ENCODE measurements around the gene ATP6V0E1.
"Not testable (repeated sequence)": the region's sequence is repeated elsewhere in the genome, so short reads cannot be mapped to it uniquely, and the experiment has no call there.

Gene ATP6V0E1

DNA sequence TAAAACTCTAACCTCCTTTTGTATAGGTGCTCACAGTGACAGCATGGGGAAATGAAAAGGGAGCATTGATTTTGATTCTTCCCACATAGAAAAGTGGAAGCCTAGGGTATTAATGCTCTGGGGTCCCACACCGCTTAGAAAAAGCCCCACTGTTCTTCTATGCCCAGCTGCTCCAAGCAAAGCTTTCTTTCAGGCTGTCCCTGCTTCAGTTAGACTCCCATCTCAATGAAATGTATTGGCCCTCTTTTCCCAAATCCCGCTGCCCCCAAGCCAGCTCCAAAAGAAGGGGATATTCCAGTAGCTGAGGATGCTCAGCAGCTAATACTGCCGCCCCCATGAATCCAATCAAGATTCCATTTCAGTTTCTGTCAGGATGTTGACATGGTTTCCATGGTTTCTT is 55.6 kb downstream of the ATP6V0E1 start:
- no peak for DNase-seq

DNA sequence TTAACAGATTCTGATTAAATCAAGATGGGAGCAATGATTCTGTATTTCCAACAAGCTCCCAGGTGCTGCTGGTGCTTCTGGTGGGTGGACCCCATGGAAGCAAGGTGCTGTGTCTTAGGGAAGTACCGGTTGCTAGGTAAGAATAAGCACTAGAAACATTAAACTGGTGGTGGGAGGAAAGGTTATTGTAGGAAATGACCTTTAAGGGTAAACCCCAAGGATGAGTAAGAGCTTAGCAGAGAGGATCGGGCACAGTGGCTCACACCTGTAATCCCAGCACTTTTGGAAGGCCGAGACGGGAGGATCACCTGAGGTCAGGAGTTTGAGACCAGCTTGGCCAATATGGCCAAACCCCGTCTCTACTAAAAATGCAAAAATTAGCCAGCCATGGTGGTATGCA is 56.4 kb downstream of the ATP6V0E1 start:
- DNase-seq, result no peak

DNA sequence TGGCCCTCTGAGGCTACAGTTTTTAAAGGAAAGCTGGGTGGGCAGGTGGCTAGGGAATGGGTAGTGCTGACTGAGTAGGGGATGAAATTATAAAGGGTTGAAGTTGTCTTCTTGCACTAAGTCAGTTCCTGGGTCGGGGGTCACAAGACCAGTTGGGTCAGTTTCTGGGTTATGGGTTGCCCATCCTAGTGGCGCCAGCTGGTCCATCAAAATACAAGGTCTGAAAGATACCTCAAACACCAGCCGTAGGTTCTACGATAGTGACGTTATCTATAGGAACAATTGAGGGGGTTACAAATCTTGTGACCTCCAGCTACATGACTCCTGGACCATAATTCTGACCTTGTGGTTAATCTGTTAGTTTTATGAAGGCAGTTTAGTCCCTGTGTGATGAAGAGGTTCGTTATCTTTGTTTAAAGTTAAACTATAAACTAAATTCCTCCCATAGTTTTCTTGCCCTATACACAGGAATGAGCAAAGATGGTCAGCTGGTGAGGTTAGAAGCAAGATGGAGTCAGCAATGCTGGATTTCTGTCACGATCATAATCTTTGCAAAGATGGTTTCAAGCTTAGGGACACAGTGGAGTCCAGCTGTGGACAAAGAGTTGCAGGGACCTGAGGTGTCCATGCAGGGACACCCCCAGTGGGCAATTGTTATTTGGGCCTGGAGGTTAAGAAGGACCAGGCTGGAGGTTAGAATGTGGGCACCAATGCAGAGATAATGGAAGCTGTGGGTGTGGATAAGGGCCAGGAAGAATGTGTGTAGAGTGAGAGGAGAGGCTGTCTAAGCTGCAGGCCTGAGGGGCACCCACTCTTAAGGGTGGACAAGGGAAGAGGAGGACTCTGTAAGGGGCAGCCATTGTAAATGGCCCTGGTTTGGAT is 58.6 kb downstream of the ATP6V0E1 start:
- DNase-seq, result no peak

DNA sequence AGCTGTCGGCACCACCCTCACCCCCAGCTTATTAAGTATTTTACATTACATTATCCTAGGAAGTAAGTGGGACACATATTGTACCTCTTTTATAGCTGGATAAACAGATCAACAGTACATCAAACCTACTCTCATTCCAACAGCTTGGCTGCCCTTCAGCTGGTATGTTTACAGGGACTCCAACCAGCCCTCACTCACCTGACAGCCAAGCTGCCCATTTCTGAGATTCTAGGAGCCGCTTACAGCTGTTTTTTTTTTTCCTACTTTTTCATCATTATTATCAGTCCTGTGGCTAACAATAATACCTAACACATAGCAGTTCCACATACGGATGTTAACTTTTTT is 59.2 kb downstream of the ATP6V0E1 start:
- no peak for DNase-seq

DNA sequence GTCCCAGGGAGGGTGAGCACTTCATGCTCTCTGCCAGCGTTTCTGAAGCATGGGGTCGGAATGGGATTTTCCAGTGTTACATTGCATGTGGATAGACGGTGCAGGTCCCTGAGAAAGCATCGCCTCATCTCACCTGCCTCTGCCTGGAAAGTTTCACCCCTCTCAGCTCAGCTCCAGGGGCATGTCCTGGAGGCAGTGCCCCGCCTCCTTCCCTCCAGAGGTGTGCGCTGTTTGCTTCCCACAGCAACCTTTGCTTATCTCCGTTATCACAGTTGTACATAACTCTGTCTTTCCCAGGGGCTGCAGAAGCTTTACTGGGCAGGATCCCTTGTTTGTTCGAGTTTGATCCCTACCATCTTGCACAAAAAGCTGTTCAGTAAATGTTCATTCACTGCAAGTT is 61.9 kb downstream of the ATP6V0E1 start:
- DNase-seq, result no peak

DNA sequence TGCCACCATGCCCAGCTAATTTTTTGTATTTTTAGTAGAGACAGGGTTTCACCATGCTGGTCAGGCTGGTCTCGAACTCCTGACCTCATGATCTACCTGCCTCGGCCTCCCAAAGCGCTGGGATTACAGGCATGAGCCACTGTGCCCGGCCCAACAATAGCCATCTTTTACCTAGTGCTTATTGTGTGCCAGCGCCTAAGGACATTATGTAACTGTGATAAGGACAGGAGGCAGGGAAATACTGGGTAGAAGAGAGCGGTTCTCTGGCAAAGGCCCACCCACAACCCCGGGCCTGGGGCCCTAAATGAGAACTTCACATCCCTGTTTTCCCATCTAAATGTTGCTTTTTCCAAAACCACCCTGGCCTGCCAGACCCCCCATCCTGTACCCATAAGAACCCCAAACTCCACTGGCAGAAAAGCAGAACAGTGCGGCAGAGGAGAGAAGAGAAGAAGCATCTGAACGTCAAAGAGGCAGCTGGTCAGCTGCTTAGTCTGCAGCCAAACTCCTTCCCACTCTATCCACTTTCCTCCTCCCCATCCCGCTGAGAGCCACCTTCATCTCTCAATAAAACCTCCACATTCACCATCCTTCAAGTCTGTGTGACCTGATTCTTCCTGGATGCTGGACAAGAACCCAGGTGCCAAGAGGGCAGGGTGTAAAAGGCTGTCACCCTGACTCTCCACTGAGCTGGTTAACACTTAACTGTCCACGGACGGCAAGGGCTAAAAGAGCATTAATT is 63.7 kb downstream of the ATP6V0E1 start:
- not testable (repeated sequence) for DNase-seq

DNA sequence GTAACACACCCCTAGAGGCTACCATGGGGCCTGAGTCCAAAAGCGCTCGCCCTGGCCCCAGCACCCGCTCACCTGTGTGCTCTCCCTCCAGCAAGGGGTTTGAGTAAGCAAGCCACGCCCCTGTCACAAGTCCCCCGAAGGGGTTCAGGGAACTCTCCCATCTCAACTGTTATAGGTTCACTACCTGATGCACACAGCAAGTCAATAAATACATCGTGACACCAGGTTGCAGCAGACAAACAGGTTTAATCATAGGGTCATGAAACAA is 64.2 kb downstream of the ATP6V0E1 start:
- no peak for DNase-seq

DNA sequence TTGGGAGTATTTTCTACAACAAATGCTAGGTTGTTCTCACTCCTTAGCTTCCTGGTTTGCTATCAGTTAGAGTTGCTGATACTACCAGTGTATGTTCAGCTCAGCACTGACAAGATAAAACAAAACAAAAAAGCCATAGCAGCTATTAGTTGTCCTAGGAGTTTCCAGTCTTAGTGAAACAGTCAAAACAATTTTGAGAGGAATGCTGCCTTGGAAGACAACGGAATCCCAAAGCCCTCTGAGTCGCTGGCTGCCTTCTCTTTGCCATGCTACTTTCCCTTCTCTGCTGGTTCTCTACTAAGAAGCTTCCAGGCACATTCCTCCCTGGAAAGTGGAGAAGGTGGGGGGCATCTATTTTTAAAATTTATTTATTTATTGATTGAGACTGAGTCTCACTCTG is 67.2 kb downstream of the ATP6V0E1 start:
- peak; percentile 42 for DNase-seq

DNA sequence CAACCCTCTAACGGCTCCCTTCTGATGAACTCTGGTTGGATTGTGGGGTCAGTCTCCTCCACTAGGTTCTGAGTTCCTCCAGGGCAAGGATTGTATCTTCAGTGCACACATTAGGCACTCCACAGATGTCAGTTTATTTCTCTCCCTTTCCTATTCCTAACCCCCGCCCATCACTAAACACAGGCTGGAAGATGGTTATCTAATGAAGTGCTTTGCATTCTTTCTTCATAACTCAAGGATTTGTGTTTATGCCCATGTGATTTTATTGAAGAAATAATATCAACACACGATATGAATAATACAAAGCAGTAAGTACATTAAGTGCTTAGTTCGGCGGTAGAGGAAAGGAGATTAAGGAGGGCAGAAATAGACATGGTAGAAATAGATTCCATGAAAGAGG is 68.2 kb downstream of the ATP6V0E1 start:
- DNase-seq, result peak; percentile 44

DNA sequence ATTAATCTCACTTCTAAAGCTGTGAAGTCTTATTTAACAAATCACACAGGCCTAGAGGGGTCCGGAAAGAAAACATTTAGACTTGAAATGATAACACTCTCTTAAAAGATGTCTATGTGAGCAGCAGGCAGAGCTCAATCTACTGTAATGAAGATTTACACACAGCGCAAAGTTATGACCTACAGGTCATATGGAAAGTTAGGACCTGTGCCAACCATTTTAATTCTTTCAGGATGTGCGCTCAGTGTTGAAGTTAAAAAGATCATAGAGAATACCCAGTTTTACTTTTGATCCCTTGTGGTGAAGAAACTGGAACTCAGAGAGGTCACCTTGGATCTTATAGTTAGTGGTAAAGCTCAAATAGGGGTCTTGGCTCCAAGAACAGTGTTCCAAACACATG is 69.5 kb downstream of the ATP6V0E1 start:
- no peak for DNase-seq

DNA sequence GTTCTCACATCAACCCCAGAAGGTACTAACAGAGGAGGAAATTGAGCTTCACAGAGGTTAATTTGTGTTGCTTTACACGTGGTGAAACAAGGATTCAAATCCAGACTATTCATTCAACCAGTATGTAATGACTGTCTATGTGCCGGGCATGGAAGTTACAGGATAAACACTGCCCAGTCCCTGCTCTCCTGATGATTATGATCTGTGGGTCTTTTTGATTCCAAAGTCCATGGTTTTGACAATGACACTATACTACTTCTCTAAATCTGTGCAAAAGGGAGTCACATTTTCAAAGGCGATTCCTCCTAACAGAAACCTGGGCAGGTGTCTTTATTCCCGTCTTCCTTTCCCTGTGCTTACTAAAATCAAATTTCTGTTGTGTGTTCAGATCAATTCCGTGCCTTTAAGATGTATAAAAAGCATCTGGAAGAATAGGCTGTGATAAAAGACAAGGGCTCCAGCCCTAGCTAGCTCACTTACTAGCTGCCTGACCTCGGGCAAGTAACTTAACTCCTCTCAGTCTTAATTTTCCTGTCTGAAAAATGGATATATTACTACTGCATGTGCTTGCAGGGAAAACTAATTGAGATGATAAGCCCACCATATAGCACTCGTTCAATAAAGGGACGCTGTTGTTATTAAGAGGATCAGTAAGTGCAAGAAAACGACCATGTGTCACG is 71.6 kb downstream of the ATP6V0E1 start:
- no peak for DNase-seq

DNA sequence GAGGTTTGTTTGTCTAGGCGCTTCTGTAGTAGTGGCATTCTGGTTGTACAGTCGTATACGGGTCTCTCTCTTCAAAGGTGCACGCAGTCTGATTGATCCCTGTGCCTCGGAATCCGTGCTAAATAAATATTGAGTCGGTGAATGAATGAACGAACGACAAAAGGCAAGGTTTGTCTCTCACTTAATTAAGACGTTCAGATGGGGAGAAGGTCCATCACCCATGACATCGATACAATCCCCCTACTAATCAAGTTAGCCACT is 72.1 kb downstream of the ATP6V0E1 start:
- no peak for DNase-seq

DNA sequence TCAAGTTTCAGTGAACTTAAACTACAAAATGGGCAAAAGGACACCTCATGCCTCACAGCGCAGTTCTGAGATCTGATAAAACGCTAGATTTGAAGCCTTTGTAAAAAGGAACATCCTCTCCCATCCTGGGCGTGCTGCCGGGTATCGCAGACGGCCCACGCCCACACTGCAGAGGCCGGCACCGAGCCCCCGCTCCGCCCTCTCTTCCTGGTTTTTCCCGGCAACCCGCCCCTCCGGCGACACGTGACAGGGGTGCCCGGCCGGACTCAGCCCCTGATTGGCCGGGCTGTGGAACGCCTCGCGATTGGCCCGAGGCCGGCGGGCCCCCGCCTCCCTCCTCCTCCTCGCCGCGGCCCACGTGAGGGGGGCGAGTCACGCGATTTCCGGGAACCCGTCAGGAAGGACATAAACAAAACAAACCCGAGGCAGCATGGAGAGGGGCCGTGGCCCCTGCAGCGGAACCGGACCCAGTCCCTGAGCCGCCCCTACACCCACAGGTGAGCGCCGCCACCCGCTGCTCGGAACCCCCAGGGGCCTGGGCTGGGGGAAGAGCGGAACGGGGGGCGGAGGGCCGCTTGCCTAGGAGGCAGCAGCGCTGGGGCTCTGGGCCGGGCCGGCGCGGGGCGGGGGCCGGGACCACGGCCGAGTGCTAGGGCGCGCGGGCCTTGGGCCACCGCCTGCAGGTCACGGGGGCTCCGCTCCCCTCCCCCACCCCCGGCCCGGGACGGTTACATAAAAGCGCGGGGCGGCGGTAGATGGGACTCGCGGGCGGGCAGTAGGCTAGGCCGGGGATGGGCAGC is 72.6 kb downstream of the ATP6V0E1 start, which contains the start of gene CREBRF:
CREBRF (plus strand) TSS at position 370 of the 800 bp plus-strand sequence. CDS start 24,424 bp downstream, outside the sequence.
- peak; percentile 97 for DNase-seq

DNA sequence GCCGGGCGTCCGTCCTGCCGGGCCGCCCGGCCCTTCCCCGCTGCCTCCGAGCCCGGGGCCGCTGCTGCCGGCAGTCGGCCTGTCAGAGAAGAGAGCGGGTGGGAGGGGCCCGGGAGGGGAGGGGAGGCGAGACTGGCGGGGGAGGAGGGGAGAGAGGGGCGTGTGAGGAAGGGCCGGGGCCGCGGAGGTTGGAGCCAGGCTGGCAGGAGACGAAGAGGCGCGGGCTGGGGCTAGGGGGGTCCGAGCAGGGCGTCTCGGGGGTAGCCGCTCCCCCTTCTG is 73.2 kb downstream of the ATP6V0E1 start:
- no peak for DNase-seq

DNA sequence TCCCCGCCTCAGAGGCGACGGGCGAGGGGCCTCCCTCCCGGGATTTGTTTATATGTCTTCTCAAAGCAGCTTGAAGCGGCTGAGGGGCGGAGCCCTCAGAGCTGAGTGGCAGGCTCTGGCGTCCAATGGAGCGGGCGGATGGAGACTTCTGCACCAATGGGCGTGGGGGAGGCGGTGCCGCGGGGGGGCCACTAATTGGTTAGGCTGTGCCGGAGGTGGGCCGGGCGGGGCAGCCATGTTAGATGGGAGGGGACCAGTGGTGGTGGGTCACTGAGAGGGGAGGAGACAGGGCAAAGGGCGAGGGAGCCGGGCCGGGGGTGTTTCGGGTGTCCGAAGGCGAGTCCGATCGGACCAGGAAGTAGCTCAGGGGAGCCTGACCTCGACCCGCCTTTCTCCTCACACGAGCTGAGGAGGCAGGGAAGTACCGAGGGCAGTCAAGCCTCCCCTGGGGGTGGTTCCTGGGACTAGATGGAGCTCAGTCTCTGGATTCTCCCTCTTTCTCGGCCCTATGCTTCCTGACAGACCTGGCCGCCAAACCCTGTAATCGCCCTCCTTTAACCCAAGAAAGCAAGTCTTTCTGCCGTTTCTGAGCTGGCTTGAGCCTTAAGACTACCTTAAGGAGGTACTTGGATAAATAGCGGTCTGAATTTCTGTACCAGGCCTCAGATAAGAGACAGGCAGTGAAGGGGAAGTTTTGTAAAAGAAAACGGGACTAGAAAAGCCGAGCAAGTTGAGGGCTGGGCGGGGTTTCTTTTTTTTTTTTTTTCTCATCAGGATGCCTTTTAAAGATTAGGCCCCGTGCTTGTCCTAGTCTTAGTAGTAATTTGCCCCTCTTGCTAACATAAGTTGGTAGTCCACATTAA is 73.7 kb downstream of the ATP6V0E1 start:
- peak; percentile 99 for DNase-seq

DNA sequence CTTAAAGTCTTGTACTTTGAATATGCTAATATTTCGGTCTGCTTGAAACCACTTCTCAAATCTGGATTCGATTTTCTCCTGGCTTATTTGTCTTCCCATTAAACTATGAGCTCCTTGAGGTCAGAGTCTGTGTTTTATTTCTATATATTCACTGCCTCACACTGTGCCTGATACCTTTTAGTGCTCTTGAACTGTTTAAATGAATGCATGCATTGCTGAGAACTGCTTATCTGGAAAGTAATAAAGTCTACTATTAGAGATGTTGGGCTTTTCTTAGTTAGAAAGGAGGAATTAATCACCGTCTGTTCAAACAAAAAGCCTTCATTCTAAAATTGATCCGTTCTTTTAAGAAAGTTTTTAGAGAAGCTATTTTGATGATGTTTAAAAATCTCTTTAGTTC is 78.6 kb downstream of the ATP6V0E1 start:
- no peak for DNase-seq

DNA sequence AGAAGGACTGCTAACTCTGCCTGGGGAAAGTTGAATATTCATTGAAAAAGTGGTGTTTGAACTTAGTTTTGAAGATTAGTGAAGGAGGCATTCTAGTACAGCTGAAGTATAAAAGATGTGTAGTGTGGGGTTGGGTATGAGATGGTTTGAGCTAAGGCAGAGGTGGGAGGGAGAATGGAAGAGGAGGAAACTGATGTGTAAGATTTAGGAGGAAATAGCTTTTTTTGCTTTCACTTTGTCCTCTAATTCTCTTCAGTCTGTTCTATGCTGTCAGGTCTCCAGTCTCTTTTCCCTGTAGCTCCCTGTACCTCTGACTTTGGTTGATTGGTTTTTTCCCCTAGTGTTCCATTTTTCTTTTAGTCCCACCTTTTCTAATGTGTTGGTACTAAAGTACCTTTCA is 81.6 kb downstream of the ATP6V0E1 start:
- no peak for DNase-seq

DNA sequence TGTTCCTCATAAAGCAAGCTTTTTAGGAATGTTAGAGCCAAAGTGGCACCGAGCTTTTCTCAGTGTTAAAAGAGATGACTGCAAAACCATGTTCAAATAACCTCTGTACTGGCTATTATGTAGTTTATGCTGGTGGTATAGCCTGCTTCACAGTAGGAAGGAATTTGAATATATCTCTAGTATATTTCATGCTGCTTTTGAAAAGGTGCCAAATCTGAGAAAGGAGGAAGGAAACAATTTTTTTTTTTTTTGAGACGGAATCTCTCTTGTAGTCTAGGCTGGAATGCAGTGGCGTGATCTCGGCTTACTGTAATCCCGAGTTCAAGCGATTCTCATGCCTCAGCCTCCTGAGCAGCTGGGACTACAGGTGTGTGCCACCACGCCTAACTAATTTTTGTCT is 86.1 kb downstream of the ATP6V0E1 start:
- DNase-seq, result no peak

DNA sequence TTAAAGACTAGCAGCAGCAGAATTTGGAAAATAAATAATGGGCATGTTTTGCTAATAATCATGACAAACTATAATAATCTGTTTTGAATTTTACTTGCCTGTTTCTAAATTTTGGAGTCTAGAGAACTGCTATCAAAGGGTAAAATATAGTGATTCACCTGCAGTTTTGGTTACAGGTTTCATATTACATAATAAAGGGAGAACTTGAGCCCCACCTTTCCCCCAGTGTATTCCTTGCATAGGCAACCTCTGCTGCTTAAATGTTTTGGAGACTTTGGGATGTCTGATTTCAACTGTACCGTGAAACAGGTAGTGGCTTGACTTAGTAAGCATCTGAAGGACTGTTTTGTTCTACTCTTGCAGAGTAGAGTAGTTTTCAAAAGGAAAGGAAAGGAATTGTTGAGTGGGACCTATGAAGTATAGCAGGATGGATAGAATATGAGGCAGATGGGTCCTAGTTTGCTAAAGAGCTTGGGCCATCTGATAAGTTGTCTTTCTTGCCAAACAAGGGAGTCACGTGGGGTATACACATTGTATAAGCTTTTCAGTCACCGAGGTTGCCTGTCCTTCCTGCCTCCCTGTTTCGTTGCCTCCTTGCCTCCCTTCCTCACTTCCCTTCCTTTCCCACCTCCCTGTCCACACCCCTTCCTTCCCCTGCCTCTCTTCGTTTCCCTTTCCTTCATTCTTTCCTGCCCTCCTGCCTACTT is 91.7 kb downstream of the ATP6V0E1 start:
- DNase-seq, result no peak

DNA sequence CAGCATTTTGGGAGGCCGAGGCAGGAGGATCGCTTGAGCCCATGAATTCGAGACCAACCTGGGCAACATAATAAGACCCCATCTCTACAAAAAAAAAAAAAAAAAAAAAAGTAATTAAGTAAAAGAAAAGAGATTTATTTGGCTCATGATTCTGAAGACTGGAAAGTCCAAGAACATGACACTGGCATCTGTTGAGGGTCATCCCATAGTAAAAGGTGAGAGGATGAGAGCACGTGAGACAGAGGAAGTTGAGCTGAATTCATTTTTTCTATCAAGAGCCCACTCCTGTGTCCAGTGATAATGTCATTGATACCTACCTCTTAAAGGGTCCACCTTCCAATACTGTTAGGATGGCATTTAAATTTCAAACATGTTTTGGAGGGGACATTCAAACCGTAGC is 92.4 kb downstream of the ATP6V0E1 start:
- no peak for DNase-seq

DNA sequence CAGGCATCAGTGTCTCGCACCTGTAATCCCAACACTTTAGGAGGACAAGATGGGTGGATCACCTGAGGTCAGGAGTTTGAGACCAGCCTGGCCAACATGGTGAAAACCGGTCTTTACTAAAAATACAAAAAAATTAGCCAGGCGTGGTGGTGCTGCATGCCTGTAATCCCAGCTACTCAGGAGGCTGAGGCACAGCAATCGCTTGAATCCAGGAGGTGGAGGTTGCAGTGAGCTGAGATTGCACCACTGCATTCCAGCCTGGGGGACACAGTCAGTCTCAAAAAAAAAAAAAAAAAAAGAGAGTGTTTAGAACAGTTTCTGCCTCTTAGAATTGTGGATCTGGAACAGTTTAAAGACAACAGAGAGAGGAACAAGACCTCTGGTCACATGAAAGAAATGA is 92.9 kb downstream of the ATP6V0E1 start:
- DNase-seq, result not testable (repeated sequence)

DNA sequence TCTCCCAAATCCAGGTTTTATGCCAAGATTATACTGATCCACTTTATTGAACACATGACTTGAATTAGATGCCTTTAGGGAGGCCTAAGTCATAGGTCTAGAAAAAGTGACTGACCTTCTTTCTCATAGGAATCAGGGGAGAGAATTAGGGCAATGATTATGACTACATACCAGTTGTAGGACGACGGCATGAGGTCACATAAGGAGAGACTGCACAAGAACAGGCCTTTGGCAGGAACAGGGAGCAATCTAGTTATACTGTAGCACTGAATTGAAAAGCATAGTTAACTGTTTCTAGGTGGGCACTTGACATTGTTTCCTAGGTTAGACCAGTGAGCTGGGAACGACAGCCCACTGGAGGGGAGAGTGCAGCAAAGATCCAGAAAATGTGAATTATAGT is 95.3 kb downstream of the ATP6V0E1 start:
- DNase-seq, result no peak
